ENCODE results near the gene FAM228A.

DNA sequence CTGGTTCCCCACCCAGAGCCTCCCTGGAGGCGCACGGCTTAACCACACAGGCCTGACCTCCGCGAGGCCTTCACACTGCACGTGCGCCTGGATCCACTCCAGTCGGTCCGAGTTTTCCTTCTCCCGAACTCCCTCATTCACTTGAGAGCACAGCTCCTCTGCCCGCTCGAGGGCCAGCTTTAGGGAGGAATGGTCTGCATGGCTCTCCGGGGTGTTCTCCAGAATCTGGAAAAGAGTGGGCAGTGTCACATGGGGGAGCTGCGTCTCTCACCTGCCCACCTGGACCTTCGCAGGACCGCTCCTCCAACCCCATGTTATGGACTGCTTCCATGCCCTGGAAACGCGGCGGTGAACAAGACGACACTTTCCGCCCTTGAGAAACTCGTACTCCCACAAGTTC is 35.9 kb downstream of the FAM228A start:
- TF ChIP-seq EZH2phosphoT487 (IDR thresholded peaks at IDR 0.05; ENCODE audit: low read length) (no peak), CTCF (IDR thresholded peaks at IDR 0.05; ENCODE audit: low read length) (no peak)

Measured in MM.1S (cell line).